HCT116 (cell line): ENCODE measurements around the gene CCDC69. TPM values are rescaled to one million over a fixed set of nuclear protein-coding genes. Genes with fewer than 3 reads are reported as not detected.

Experiments used
- ATAC-seq: fragments of 200-7000 bp; cut with Tn5 transposase; 2 replicates; pipeline ENCODE4 v1.9.1; 2020; ENCODE audit warnings: mild to moderate bottlenecking, moderate library complexity
- BruUV-seq: library from RNA; stranded (reverse); fragments of 400-500 nt; replicated peaks from 2 replicates; lab custom pipeline; 2021; lab: Mats Ljungman, UMichigan
- CTCF ChIA-PET: fragments of 300-600 bp; sonication (Branson Sonifier 250); formaldehyde crosslinking; loops from one replicate; lab custom pipeline; 2021; ENCODE audit warnings: antibody characterized with exemption; lab: Charles Lee
- POLR2A ChIA-PET: fragments of 300-600, 350-600 bp; sonication (Branson Sonifier 250); formaldehyde crosslinking; loops from one replicate; lab custom pipeline; 2021; ENCODE audit warnings: antibody characterized with exemption; lab: Charles Lee
- RAD21 ChIA-PET, 2 experiments: fragments of 300-600 bp; sonication (Branson Sonifier 250); formaldehyde crosslinking; loops; one replicate each; lab custom pipeline; 2023; ENCODE audit warnings: low total read pairs in 2 of 2; ENCODE audit not compliant: uncharacterized antibody in 2 of 2, unreplicated experiment in 2 of 2, low non-redundant PET in 1 of 2; lab: Charles Lee
- DNase-seq: peaks from one replicate; pipeline ENCODE4 v3.0.0-alpha.2; 2010; ENCODE audit warnings: low read depth, low spot score
- H2AFZ ChIP-seq: fragments of 200-600 bp; shearing (Covaris generic), sonication (generic); 2 replicates; pipeline ENCODE4 v1.6.1; 2017; ENCODE audit warnings: low read depth, mixed run types, mixed read lengths, antibody characterized with exemption, low read length; ENCODE audit not compliant: poor library complexity, severe bottlenecking
- H3K27ac ChIP-seq: 2 replicates; pipeline ENCODE4 v1.5.1; 2012; ENCODE audit warnings: low read depth, low read length
- H3K27me3 ChIP-seq: fragments of 200-600 bp; sonication (generic); 2 replicates; pipeline ENCODE4 v1.6.1; 2016; ENCODE audit warnings: mixed run types, low read length, mixed read lengths; ENCODE audit not compliant: insufficient read depth
- H3K36me3 ChIP-seq, 2 experiments: fragments of 200-500 bp in 1 of 2; fragments of 200-600 bp in 1 of 2; sonication (Bioruptor generic) in 1 of 2; sonication (generic) in 1 of 2; 2 replicates each; pipeline versions ENCODE4 v1.5.1 to v1.6.1; 2014 to 2016; ENCODE audit warnings: low read length in 2 of 2, inconsistent platforms in 1 of 2, mixed read lengths in 1 of 2, mixed run types in 1 of 2; ENCODE audit not compliant: insufficient read depth in 2 of 2, control insufficient read depth in 1 of 2
- H3K4me1 ChIP-seq, 2 experiments: fragments of 200-600 bp in 1 of 2; sonication (generic) in 1 of 2; 2 replicates each; pipeline versions ENCODE4 v1.5.1 to v1.6.1; 2012 to 2017; ENCODE audit warnings: low read length in 2 of 2, inconsistent platforms in 1 of 2, mild to moderate bottlenecking in 1 of 2, mixed read lengths in 1 of 2, mixed run types in 1 of 2, moderate library complexity in 1 of 2; ENCODE audit not compliant: insufficient read depth in 2 of 2, control insufficient read depth in 1 of 2
- H3K4me2 ChIP-seq: fragments of 200-600 bp; sonication (generic); 2 replicates; pipeline ENCODE4 v1.6.1; 2017; ENCODE audit warnings: mixed run types, low read length, mixed read lengths
- H3K4me3 ChIP-seq, 2 experiments: fragments of 200-600 bp in 1 of 2; sonication (generic) in 1 of 2; replicated peaks in 1 of 2; 2 replicates each; pipeline ENCODE4 v1.5.1; 2011 to 2016; ENCODE audit warnings: low read length in 2 of 2, control low read depth in 1 of 2, low read depth in 1 of 2, mild to moderate bottlenecking in 1 of 2, mixed read lengths in 1 of 2, mixed run types in 1 of 2
- H3K79me2 ChIP-seq: fragments of 200-600 bp; sonication (generic); 2 replicates; pipeline ENCODE4 v1.6.1; 2017; ENCODE audit warnings: mild to moderate bottlenecking, mixed run types, low read length, moderate library complexity, mixed read lengths; ENCODE audit not compliant: insufficient read depth
- H3K9ac ChIP-seq: fragments of 200-600 bp; sonication (generic); 2 replicates; pipeline ENCODE4 v1.6.1; 2016; ENCODE audit warnings: low read length, mixed read lengths
- H3K9me2 ChIP-seq: fragments of 200-600 bp; sonication (generic), shearing (Covaris generic); 2 replicates; pipeline ENCODE4 v1.6.1; 2017; ENCODE audit warnings: mixed run types, mild to moderate bottlenecking, moderate library complexity; ENCODE audit not compliant: insufficient read depth
- H3K9me3 ChIP-seq, 2 experiments: fragments of 200-500 bp in 1 of 2; fragments of 200-600 bp in 1 of 2; sonication (Bioruptor generic) in 1 of 2; sonication (generic) in 1 of 2; 2 replicates each; pipeline ENCODE4 v1.6.1; 2014 to 2017; ENCODE audit warnings: low read length in 2 of 2, mixed read lengths in 2 of 2, inconsistent platforms in 1 of 2, low read depth in 1 of 2, mild to moderate bottlenecking in 1 of 2, mixed run types in 1 of 2, moderate library complexity in 1 of 2; ENCODE audit not compliant: control insufficient read depth in 1 of 2, insufficient read depth in 1 of 2
- H4K20me1 ChIP-seq: fragments of 200-600 bp; sonication (generic), shearing (Covaris generic); 2 replicates; pipeline ENCODE4 v1.6.1; 2017; ENCODE audit warnings: mixed run types, mild to moderate bottlenecking, moderate library complexity; ENCODE audit not compliant: insufficient read depth
- EZH2 ChIP-seq: fragments of 200-600 bp; sonication (generic); IDR thresholded peaks from 2 replicates; pipeline ENCODE4 v1.6.1; 2017; ENCODE audit warnings: antibody characterized with exemption, mixed run types
- JUND ChIP-seq: IDR thresholded peaks from 2 replicates; pipeline ENCODE4 v1.6.1; 2012
- SIN3A ChIP-seq: IDR thresholded peaks from 2 replicates; pipeline ENCODE4 v1.6.1; 2012; ENCODE audit warnings: low read depth
- SP1 ChIP-seq: IDR thresholded peaks from 2 replicates; pipeline ENCODE4 v1.6.1; 2012; ENCODE audit warnings: low read depth
- SRF ChIP-seq: IDR thresholded peaks from 2 replicates; pipeline ENCODE4 v1.6.1; 2012; ENCODE audit warnings: low read depth
- YY1 ChIP-seq: IDR thresholded peaks from 2 replicates; pipeline ENCODE4 v1.6.1; 2011; ENCODE audit warnings: low read length, low read depth, moderate library complexity, mild to moderate bottlenecking; ENCODE audit not compliant: insufficient replicate concordance; ENCODE audit errors: extremely low read depth
- intact Hi-C: fragments of 100-400 bp; cut with micrococcal nuclease; formaldehyde crosslinking; loops from 2 replicates; pipeline ENCODE4 v1.10.0; 2022
- total RNA-seq: library from RNA; stranded (reverse); gene quantifications from one replicate; pipeline ENCODE4 v1.2.1, GENCODE V29; 2021; ENCODE audit not compliant: unreplicated experiment

CCDC69 gene
- total RNA-seq, 1 experiment from 2014 or later = 4.3 TPM

GRCh38 chr5:151233616-151234085, 9.8 kb upstream of the CCDC69 start:
- H3K79me2 ChIP-seq = no peaks in the 10 kb centered on the region
- H3K9ac ChIP-seq = no peak overlapping the region
- H3K27ac ChIP-seq = no peak overlapping the region
- H2AFZ ChIP-seq = no peak overlapping the region
- no peak for DNase-seq
- intact Hi-C loops = loop anchor here (10.0 kb wide), 1 partner anchor 229 kb away; no protein-coding TSS in a partner anchor
- RAD21 ChIA-PET = no interaction called here
- CTCF ChIA-PET = no interaction called here
- POLR2A ChIA-PET = no interaction called here
- no peaks in the 10 kb centered on the region for H3K9me2 ChIP-seq
- H3K36me3 ChIP-seq = no peaks in the 10 kb centered on the region
- H3K4me2 ChIP-seq = no peak overlapping the region
- H3K4me1 ChIP-seq = no peaks in the 10 kb centered on the region
- no peaks in the 10 kb centered on the region for H3K9me3 ChIP-seq
- no peak overlapping the region for H3K4me3 ChIP-seq
- BruUV-seq = no TSS peak
- H4K20me1 ChIP-seq = no peaks in the 10 kb centered on the region
- no peak for ATAC-seq
- TF ChIP-seq SP1 (no peak), JUND (no peak), YY1 (no peak), SIN3A (no peak), EZH2 (no peak)
- no peaks in the 10 kb centered on the region for H3K27me3 ChIP-seq

DNA sequence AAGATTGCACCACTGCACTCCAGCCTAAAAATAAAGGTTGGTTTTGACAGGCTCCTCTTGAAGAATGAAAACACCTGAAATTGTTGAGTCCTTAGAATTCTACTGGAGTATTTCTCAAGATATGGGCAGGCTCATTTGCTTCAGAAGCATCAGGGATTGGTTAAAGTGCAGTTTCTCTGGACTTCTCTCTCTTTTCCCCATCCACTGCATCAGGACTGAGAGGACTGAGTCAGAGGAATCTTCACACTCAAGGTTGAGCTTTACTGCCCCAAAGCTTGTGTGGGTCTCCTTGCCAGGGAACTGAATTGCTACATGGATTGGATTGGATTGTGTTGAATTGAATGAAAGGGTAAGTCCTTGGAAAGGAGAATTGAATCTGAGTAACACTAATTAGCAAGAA, 7.5 kb upstream of the CCDC69 start:
- no peak overlapping the region for H3K27ac ChIP-seq
- no peaks in the 10 kb centered on the region for H3K79me2 ChIP-seq
- no peaks in the 10 kb centered on the region for H4K20me1 ChIP-seq
- no peak overlapping the region for H3K4me2 ChIP-seq
- no TSS peak for BruUV-seq
- ChIA-PET RAD21 (no interaction called here), POLR2A (interaction anchor here (0.5 kb wide), 1 partner anchor 203 kb away, joined by 3 read pairs; no protein-coding TSS in a partner anchor), CTCF (no interaction called here)
- H3K4me1 ChIP-seq = no peaks in the 10 kb centered on the region
- H3K27me3 ChIP-seq = no peaks in the 10 kb centered on the region
- no peak overlapping the region for H2AFZ ChIP-seq
- intact Hi-C loops = loop anchor here (10.0 kb wide), 1 partner anchor 227 kb away; no protein-coding TSS in a partner anchor
- H3K9me3 ChIP-seq = no peaks in the 10 kb centered on the region
- DNase-seq (no peak), ATAC-seq (no peak)
- no peak overlapping the region for H3K9ac ChIP-seq
- H3K36me3 ChIP-seq = no peaks in the 10 kb centered on the region
- no peak for TF ChIP-seq SRF
- H3K4me3 ChIP-seq = no peak overlapping the region
- no peaks in the 10 kb centered on the region for H3K9me2 ChIP-seq
